OCI-LY1 (cell line): ENCODE measurements around the gene ADH6.

ENCODE experiments used
- H2AFZ ChIP-seq: fragments of 200-600 bp; sonication (generic), shearing (Covaris generic); 2 replicates; pipeline ENCODE4 v1.6.0; 2014; ENCODE audit warnings: antibody characterized with exemption, mild to moderate bottlenecking, low read length
- H3F3A ChIP-seq: fragments of 200-600 bp; sonication (generic), shearing (Covaris generic); 2 replicates; pipeline ENCODE4 v1.6.0; 2014; ENCODE audit warnings: mild to moderate bottlenecking, antibody characterized with exemption, low read length, moderate library complexity; ENCODE audit not compliant: insufficient read depth
- H3K27ac ChIP-seq: fragments of 200-600 bp; sonication (generic); 2 replicates; pipeline ENCODE4 v1.5.1; 2014; ENCODE audit warnings: low read length, mixed run types, mild to moderate bottlenecking, low read depth; ENCODE audit not compliant: poor library complexity, severe bottlenecking
- H3K27me3 ChIP-seq: fragments of 200-600 bp; sonication (generic); 2 replicates; pipeline ENCODE4 v1.6.0; 2014; ENCODE audit warnings: antibody characterized with exemption, mild to moderate bottlenecking, low read length, moderate library complexity; ENCODE audit not compliant: insufficient read depth
- H3K36me3 ChIP-seq: fragments of 200-600 bp; sonication (generic); 2 replicates; pipeline ENCODE4 v1.6.1; 2014; ENCODE audit warnings: mild to moderate bottlenecking, antibody characterized with exemption, low read length, moderate library complexity, mixed read lengths; ENCODE audit not compliant: insufficient read depth
- H3K4me1 ChIP-seq: fragments of 200-600 bp; sonication (generic); 2 replicates; pipeline ENCODE4 v1.5.1; 2014; ENCODE audit warnings: mild to moderate bottlenecking, low read length, moderate library complexity; ENCODE audit not compliant: insufficient read depth, severe bottlenecking
- H3K4me2 ChIP-seq: fragments of 200-600 bp; sonication (generic), shearing (Covaris generic); 2 replicates; pipeline ENCODE4 v1.6.1; 2014; ENCODE audit warnings: low read length
- H3K4me3 ChIP-seq: fragments of 200-600 bp; sonication (generic); 2 replicates; pipeline ENCODE4 v1.5.1; 2014; ENCODE audit warnings: low read length, low read depth, mild to moderate bottlenecking, mixed read lengths; ENCODE audit not compliant: poor library complexity, severe bottlenecking
- H3K79me2 ChIP-seq: fragments of 200-600 bp; shearing (Covaris generic); 2 replicates; pipeline ENCODE4 v1.6.1; 2016; ENCODE audit warnings: mixed run types, low read length, mixed read lengths; ENCODE audit not compliant: insufficient read depth
- H3K9ac ChIP-seq: fragments of 200-600 bp; sonication (generic), shearing (Covaris generic); 2 replicates; pipeline ENCODE4 v1.6.1; 2014; ENCODE audit warnings: mild to moderate bottlenecking, low read length, mixed read lengths
- H3K9me2 ChIP-seq: fragments of 200-600 bp; sonication (generic), shearing (Covaris generic); 2 replicates; pipeline ENCODE4 v1.6.1; 2014; ENCODE audit warnings: low read depth, mild to moderate bottlenecking, low read length, mixed read lengths
- H3K9me3 ChIP-seq: fragments of 200-600 bp; shearing (Covaris generic); 2 replicates; pipeline ENCODE4 v1.6.1; 2014; ENCODE audit warnings: low read length, mixed read lengths
- H4K20me1 ChIP-seq: fragments of 200-600 bp; sonication (generic), shearing (Covaris generic); 2 replicates; pipeline ENCODE4 v1.6.0; 2016; ENCODE audit warnings: mild to moderate bottlenecking, low read length; ENCODE audit not compliant: insufficient read depth
- EZH2 ChIP-seq: fragments of 200-600 bp; sonication (generic), shearing (Covaris generic); IDR thresholded peaks from 2 replicates; pipeline ENCODE4 v1.8.0; 2017; ENCODE audit warnings: borderline replicate concordance, mixed run types, mild to moderate bottlenecking, antibody characterized with exemption, low read length, moderate library complexity, mixed read lengths
- TF ChIP-seq, protein P1 (sequence below): fragments of 200-600 bp; sonication (generic), shearing (Covaris generic); IDR thresholded peaks from 2 replicates; pipeline ENCODE4 v1.5.1; 2017; ENCODE audit warnings: mild to moderate bottlenecking, antibody characterized with exemption, low read length, moderate library complexity, mixed read lengths

Gene ADH6

DNA sequence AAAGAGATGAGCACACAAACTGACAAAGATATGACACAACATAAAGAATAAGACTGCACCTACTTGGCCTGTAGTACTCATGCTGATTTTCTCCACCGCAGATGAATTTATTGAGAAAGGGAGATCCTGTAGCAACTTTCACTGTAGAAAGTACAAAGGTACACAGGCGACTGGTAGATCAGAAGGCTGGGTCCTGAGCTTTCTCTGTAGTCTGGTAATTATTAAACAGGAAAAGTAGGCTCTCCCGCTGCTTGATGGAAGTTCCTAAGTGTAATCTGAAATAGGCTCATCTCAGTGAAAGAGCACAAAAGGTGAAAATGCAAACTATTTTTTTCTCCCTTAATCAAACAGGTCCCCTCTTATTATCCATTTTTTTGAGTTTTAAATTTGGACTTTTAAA lies at the start of gene ADH6:
ADH6 (minus strand) TSS at position 175 of the 400 bp plus-strand sequence; CDS start at position 81, 94 bp downstream.
- no peak for TF ChIP-seq EZH2
- TF ChIP-seq, protein P1, sequence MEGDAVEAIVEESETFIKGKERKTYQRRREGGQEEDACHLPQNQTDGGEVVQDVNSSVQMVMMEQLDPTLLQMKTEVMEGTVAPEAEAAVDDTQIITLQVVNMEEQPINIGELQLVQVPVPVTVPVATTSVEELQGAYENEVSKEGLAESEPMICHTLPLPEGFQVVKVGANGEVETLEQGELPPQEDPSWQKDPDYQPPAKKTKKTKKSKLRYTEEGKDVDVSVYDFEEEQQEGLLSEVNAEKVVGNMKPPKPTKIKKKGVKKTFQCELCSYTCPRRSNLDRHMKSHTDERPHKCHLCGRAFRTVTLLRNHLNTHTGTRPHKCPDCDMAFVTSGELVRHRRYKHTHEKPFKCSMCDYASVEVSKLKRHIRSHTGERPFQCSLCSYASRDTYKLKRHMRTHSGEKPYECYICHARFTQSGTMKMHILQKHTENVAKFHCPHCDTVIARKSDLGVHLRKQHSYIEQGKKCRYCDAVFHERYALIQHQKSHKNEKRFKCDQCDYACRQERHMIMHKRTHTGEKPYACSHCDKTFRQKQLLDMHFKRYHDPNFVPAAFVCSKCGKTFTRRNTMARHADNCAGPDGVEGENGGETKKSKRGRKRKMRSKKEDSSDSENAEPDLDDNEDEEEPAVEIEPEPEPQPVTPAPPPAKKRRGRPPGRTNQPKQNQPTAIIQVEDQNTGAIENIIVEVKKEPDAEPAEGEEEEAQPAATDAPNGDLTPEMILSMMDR: no peak
- Histone ChIP-seq H3F3A (no peaks in the 10 kb centered on the region), H3K4me3 (no peak within 1 kb of the TSS)

DNA sequence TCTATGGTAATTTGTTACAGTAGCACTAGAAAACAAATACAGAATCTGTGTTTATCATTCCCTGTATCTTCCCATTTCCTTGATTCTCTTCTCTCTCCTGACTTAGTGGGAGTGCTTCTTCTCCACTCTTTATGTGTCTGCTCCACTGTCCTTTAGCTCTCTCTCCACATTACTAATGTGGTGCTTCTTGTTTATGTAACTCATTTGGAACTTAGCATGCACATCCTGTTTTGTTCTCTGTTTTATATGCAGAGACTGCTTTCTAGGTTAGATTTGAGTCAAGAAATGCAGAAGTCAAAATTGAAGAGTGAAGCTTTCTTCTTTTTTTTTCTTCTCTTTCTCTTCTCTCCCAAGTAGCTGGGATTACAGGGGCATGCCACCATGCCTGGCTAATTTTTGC lies 45.9 kb upstream of the ADH6 start:
- Histone ChIP-seq H3K27ac (no peak overlapping the region), H3K4me1 (no peaks in the 10 kb centered on the region), H3K9me3 (no peaks in the 10 kb centered on the region), H3K27me3 (no peaks in the 10 kb centered on the region), H3K9ac (no peak overlapping the region), H3K4me2 (no peak overlapping the region), H3K79me2 (no peaks in the 10 kb centered on the region), H3K4me3 (no peak overlapping the region), H4K20me1 (no peaks in the 10 kb centered on the region), H3K9me2 (no peaks in the 10 kb centered on the region), H3F3A (no peaks in the 10 kb centered on the region), H2AFZ (no peak overlapping the region), H3K36me3 (no peaks in the 10 kb centered on the region)
- no peak for TF ChIP-seq EZH2
- TF ChIP-seq, protein P1: no peak

More for the DNA sequence above, at the start of gene ADH6:
- Histone ChIP-seq H3K79me2 (no peaks in the 10 kb centered on the region), H3K36me3 (no peaks in the 10 kb centered on the region), H3K4me2 (no peak within 1 kb of the TSS), H3K4me1 (peaks cover 5% of the 10 kb centered on the region), H3K9ac (no peak within 1 kb of the TSS), H2AFZ (no peak within 1 kb of the TSS), H3K9me2 (no peaks in the 10 kb centered on the region), H3K27me3 (no peaks in the 10 kb centered on the region), H3K27ac (no peak within 1 kb of the TSS), H4K20me1 (no peaks in the 10 kb centered on the region), H3K9me3 (no peaks in the 10 kb centered on the region)

GRCh38 chr4:99252746-99253145 lies 33.7 kb upstream of the ADH6 start:
- Histone ChIP-seq H2AFZ (no peak overlapping the region), H3K4me1 (no peaks in the 10 kb centered on the region), H3K9me3 (no peaks in the 10 kb centered on the region), H3K4me3 (no peak overlapping the region), H3K27me3 (no peaks in the 10 kb centered on the region), H3F3A (no peaks in the 10 kb centered on the region), H3K27ac (no peak overlapping the region), H3K36me3 (no peaks in the 10 kb centered on the region), H3K9me2 (no peaks in the 10 kb centered on the region), H3K4me2 (no peak overlapping the region), H3K79me2 (no peaks in the 10 kb centered on the region), H3K9ac (no peak overlapping the region), H4K20me1 (no peaks in the 10 kb centered on the region)
- TF ChIP-seq EZH2: no peak
- TF ChIP-seq, protein P1: no peak
